H9 (cell line): ENCODE results near the gene MAJIN. TPM values are rescaled to one million over a fixed set of nuclear protein-coding genes. Genes with fewer than 3 reads are reported as not detected.

Experiments used
- DNase-seq: peaks from one replicate; pipeline ENCODE4 v3.0.0-alpha.2; 2017
- H2AFZ ChIP-seq: one replicate; pipeline ENCODE4 v1.6.1; 2013; ENCODE audit warnings: mild to moderate bottlenecking, low read length, control low read depth, moderate library complexity
- H2AK5ac ChIP-seq: 2 replicates; pipeline ENCODE4 v1.6.1; 2013; ENCODE audit warnings: low read length, control low read depth, mixed read lengths; ENCODE audit not compliant: insufficient read length
- H2BK120ac ChIP-seq: one replicate; pipeline ENCODE4 v1.6.1; 2013; ENCODE audit warnings: low read depth, mild to moderate bottlenecking, low read length, control low read depth, inconsistent platforms; ENCODE audit not compliant: poor library complexity, severe bottlenecking
- H2BK12ac ChIP-seq: 2 replicates; pipeline ENCODE4 v1.6.1; 2013; ENCODE audit warnings: low read length, control low read depth, mixed read lengths, low read depth; ENCODE audit not compliant: insufficient read length
- H2BK15ac ChIP-seq: 2 replicates; pipeline ENCODE4 v1.6.1; 2013; ENCODE audit warnings: low read depth, low read length, control low read depth
- H2BK20ac ChIP-seq: one replicate; pipeline ENCODE4 v1.6.1; 2013; ENCODE audit warnings: low read depth, mild to moderate bottlenecking, low read length, control low read depth, inconsistent platforms; ENCODE audit not compliant: poor library complexity, severe bottlenecking
- H2BK5ac ChIP-seq: 2 replicates; pipeline ENCODE4 v1.6.1; 2013; ENCODE audit warnings: low read length, control low read depth, mixed read lengths; ENCODE audit not compliant: insufficient read length
- H3K14ac ChIP-seq: 2 replicates; pipeline ENCODE4 v1.6.1; 2013; ENCODE audit warnings: low read length, control low read depth; ENCODE audit not compliant: insufficient read depth
- H3K18ac ChIP-seq: 2 replicates; pipeline ENCODE4 v1.6.1; 2013; ENCODE audit warnings: low read depth, mild to moderate bottlenecking, mixed read lengths, low read length, control low read depth; ENCODE audit not compliant: insufficient read length
- H3K23ac ChIP-seq: 2 replicates; pipeline ENCODE4 v1.6.1; 2013; ENCODE audit warnings: low read length, control low read depth, mixed read lengths, low read depth; ENCODE audit not compliant: insufficient read length
- H3K23me2 ChIP-seq: 2 replicates; pipeline ENCODE4 v1.6.1; 2013; ENCODE audit warnings: low read depth, mild to moderate bottlenecking, mixed read lengths, low read length, control low read depth; ENCODE audit not compliant: insufficient read length, poor library complexity, severe bottlenecking
- H3K27ac ChIP-seq: 2 replicates; pipeline ENCODE4 v1.5.1; 2013; ENCODE audit warnings: low read length, control low read depth, mixed read lengths, low read depth; ENCODE audit not compliant: insufficient read length
- H3K27me3 ChIP-seq: 2 replicates; pipeline ENCODE4 v1.6.1; 2013; ENCODE audit warnings: low read length, control low read depth, inconsistent platforms; ENCODE audit not compliant: insufficient read depth
- H3K4ac ChIP-seq: 2 replicates; pipeline ENCODE4 v1.6.1; 2013; ENCODE audit warnings: low read depth, mild to moderate bottlenecking, control low read depth, inconsistent platforms, low read length, moderate library complexity
- H3K4me1 ChIP-seq: 2 replicates; pipeline ENCODE4 v1.6.1; 2013; ENCODE audit warnings: low read length, control low read depth, inconsistent platforms; ENCODE audit not compliant: insufficient read depth
- H3K4me2 ChIP-seq: 2 replicates; pipeline ENCODE4 v1.6.1; 2013; ENCODE audit warnings: low read length, control low read depth, mixed read lengths; ENCODE audit not compliant: insufficient read length, insufficient read depth
- H3K56ac ChIP-seq: 2 replicates; pipeline ENCODE4 v1.6.1; 2013; ENCODE audit warnings: low read depth, mild to moderate bottlenecking, mixed read lengths, low read length, control low read depth; ENCODE audit not compliant: insufficient read length
- H3K79me1 ChIP-seq: 2 replicates; pipeline ENCODE4 v1.6.1; 2013; ENCODE audit warnings: low read depth, mild to moderate bottlenecking, moderate library complexity, low read length, control low read depth, inconsistent platforms; ENCODE audit not compliant: insufficient read depth, poor library complexity, severe bottlenecking
- H3K79me2 ChIP-seq: 2 replicates; pipeline ENCODE4 v1.6.1; 2013; ENCODE audit warnings: low read length, control low read depth, inconsistent platforms; ENCODE audit not compliant: insufficient read depth
- H3K9ac ChIP-seq: 2 replicates; pipeline ENCODE4 v1.6.1; 2013; ENCODE audit warnings: low read length, control low read depth, mixed read lengths; ENCODE audit not compliant: insufficient read length; ENCODE audit errors: extremely low read depth
- H3K9me3 ChIP-seq: one replicate; pipeline ENCODE4 v1.6.1; 2013; ENCODE audit warnings: low read depth, low read length, inconsistent platforms; ENCODE audit not compliant: control insufficient read depth
- H3T11ph ChIP-seq: one replicate; pipeline ENCODE4 v1.6.1; 2013; ENCODE audit warnings: mild to moderate bottlenecking, low read length, control low read depth, inconsistent platforms
- H4K20me1 ChIP-seq: one replicate; pipeline ENCODE4 v1.6.1; 2013; ENCODE audit not compliant: control insufficient read depth, insufficient read length, insufficient read depth
- H4K5ac ChIP-seq: 2 replicates; pipeline ENCODE4 v1.6.1; 2013; ENCODE audit warnings: low read depth, mild to moderate bottlenecking, mixed read lengths, low read length, control low read depth; ENCODE audit not compliant: insufficient read length
- H4K8ac ChIP-seq: replicated peaks from 2 replicates; pipeline ENCODE4 v1.6.1; 2013; ENCODE audit warnings: low read length, control low read depth, mixed read lengths, low read depth; ENCODE audit not compliant: insufficient read length
- H4K91ac ChIP-seq: 2 replicates; pipeline ENCODE4 v1.6.1; 2013; ENCODE audit warnings: low read depth, mild to moderate bottlenecking, moderate library complexity, mixed read lengths, low read length, control low read depth; ENCODE audit not compliant: insufficient read length
- H3K27ac Mint-ChIP-seq, 3 experiments: 2 replicates in 2 of 3; 3 replicates in 1 of 3; pipeline ENCODE4 v1.8.0; 2020 to 2021; ENCODE audit warnings: mixed read lengths in 3 of 3, mild to moderate bottlenecking in 1 of 3, moderate library complexity in 1 of 3
- H3K27me3 Mint-ChIP-seq: 2 replicates; pipeline ENCODE4 v1.8.0; 2021; ENCODE audit warnings: low read depth, mild to moderate bottlenecking, moderate library complexity, mixed read lengths
- H3K36me3 Mint-ChIP-seq, 3 experiments: 2 replicates in 2 of 3; 3 replicates in 1 of 3; pipeline ENCODE4 v1.8.0; 2020 to 2021; ENCODE audit warnings: low read depth in 3 of 3, mixed read lengths in 3 of 3; ENCODE audit not compliant: insufficient read depth in 1 of 3
- H3K4me1 Mint-ChIP-seq, 2 experiments: 2 replicates each; pipeline ENCODE4 v1.8.0; 2020; ENCODE audit warnings: mixed read lengths in 2 of 2
- H3K4me3 Mint-ChIP-seq, 2 experiments: 2 replicates in 1 of 2; 3 replicates in 1 of 2; pipeline ENCODE4 v1.8.0; 2020 to 2021; ENCODE audit warnings: mild to moderate bottlenecking in 2 of 2, mixed read lengths in 2 of 2, moderate library complexity in 1 of 2
- H3K9me3 Mint-ChIP-seq, 2 experiments: 2 replicates in 1 of 2; 3 replicates in 1 of 2; pipeline ENCODE4 v1.8.0; 2020; ENCODE audit warnings: mild to moderate bottlenecking in 2 of 2, mixed read lengths in 2 of 2, moderate library complexity in 1 of 2
- WGBS: extraction: QIAGEN DNeasy Blood & Tissue Kit; methylation state at CpG from one replicate; pipeline ENCODE4 v1.1.7; 2013; ENCODE audit warnings: missing lambda C conversion rate, low lambda C conversion rate, mixed read lengths; ENCODE audit not compliant: insufficient read length; ENCODE audit errors: extremely low coverage; 5-methylcytosine and 5-hydroxymethylcytosine counted together
- total RNA-seq: library from RNA; stranded (reverse); gene quantifications from 2 replicates; pipeline ENCODE4 v1.2.1, GENCODE V29; 2021
- TF ChIP-seq, protein P1 (sequence below): fragments of 200-600 bp; sonication (generic); conservative IDR thresholded peaks from 3 replicates; pipeline ENCODE4 v1.8.0; 2021; ENCODE audit warnings: antibody characterized with exemption, mild to moderate bottlenecking

The MAJIN gene
- total RNA-seq, 1 experiment from 2014 or later: not detected

DNA sequence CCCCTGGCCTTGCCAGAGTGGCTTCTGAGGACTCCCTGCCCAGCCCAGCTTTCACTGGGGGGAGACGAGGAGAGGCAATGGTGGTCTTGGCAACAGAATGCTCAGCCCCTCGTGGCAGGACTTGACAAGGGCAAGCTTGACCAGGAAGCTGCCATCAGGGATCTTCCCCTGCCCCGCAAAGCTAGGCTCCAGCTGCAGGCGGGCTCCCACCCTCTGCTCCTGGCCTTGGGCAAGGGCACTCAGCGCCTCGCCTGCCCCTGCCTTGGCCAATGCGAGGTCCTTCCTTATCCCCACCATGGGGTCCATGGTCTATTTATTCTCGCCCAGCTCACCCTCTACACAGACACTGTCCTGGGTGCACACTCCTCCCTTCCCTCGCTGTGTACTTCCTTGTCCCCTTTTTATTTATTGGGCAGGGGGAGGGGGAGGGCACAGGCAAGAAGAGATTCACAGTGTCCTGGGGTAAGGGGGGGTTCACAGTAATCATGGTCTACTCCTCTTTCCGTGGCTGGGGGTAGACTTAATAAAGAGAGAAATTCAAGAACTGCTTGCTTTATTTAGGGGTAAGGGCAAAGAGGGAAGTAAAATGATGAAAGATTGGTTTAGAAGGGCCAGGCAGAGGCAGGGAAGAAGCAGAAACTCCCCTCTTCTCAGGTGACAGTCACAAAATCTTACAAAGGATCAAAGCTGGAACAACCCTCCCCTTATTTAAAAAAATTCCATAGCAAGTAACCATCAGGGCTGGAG is 37.8 kb downstream of the MAJIN start:
- no peak overlapping the region for H4K91ac ChIP-seq
- peaks cover 4% of the 10 kb centered on the region for H3K23me2 ChIP-seq
- no peaks in the 10 kb centered on the region for H3K79me1 ChIP-seq
- no peak overlapping the region for H4K5ac ChIP-seq
- H3T11ph ChIP-seq: no peak overlapping the region
- no peak overlapping the region for H2AFZ ChIP-seq
- WGBS: no CpG with 5 or more reads among the region's 10 CpGs
- H3K14ac ChIP-seq: no peak overlapping the region
- H3K18ac ChIP-seq: no peak overlapping the region
- no peak overlapping the region for H3K9ac ChIP-seq
- H3K9me3 Mint-ChIP-seq: no peaks in the 10 kb centered on the region
- no peak overlapping the region for H2BK12ac ChIP-seq
- H3K23ac ChIP-seq: no peak overlapping the region
- H3K4ac ChIP-seq: no peak overlapping the region
- no peak overlapping the region for H2BK20ac ChIP-seq
- H3K4me2 ChIP-seq: no peak overlapping the region
- TF ChIP-seq, protein P1, sequence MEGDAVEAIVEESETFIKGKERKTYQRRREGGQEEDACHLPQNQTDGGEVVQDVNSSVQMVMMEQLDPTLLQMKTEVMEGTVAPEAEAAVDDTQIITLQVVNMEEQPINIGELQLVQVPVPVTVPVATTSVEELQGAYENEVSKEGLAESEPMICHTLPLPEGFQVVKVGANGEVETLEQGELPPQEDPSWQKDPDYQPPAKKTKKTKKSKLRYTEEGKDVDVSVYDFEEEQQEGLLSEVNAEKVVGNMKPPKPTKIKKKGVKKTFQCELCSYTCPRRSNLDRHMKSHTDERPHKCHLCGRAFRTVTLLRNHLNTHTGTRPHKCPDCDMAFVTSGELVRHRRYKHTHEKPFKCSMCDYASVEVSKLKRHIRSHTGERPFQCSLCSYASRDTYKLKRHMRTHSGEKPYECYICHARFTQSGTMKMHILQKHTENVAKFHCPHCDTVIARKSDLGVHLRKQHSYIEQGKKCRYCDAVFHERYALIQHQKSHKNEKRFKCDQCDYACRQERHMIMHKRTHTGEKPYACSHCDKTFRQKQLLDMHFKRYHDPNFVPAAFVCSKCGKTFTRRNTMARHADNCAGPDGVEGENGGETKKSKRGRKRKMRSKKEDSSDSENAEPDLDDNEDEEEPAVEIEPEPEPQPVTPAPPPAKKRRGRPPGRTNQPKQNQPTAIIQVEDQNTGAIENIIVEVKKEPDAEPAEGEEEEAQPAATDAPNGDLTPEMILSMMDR: no peak
- peak overlapping the region in 2 of 3 experiments; percentile 17 to 69; a peak in 1 of 7 replicates for H3K27ac Mint-ChIP-seq
- H4K20me1 ChIP-seq: no peaks in the 10 kb centered on the region
- no peak overlapping the region for H3K4me3 Mint-ChIP-seq
- no peak overlapping the region for H2AK5ac ChIP-seq
- H3K4me1 ChIP-seq: peaks cover 7% of the 10 kb centered on the region; the same call in 1 of the 2 replicates
- H3K56ac ChIP-seq: no peak overlapping the region
- no peak overlapping the region for H2BK15ac ChIP-seq
- H3K4me1 Mint-ChIP-seq: peaks cover 21 to 51% of the 10 kb centered on the region in 2 experiments
- H3K27me3 ChIP-seq: no peaks in the 10 kb centered on the region
- H2BK5ac ChIP-seq: no peak overlapping the region
- no peak for DNase-seq
- H3K36me3 Mint-ChIP-seq: peaks cover 0 to 4% (median 0%) of the 10 kb centered on the region in 3 experiments; a peak in 2 of 7 replicates
- no peaks in the 10 kb centered on the region for H3K9me3 ChIP-seq
- H3K79me2 ChIP-seq: no peaks in the 10 kb centered on the region
- H4K8ac ChIP-seq: no peak overlapping the region
- no peak overlapping the region for H3K27ac ChIP-seq
- H2BK120ac ChIP-seq: no peak overlapping the region
- H3K27me3 Mint-ChIP-seq: peaks cover 7% of the 10 kb centered on the region
